Measurements from ENCODE around the gene RAB33A. TPM values are rescaled to one million over a fixed set of nuclear protein-coding genes. Genes with fewer than 3 reads are reported as not detected.

RAB33A gene
- total RNA-seq, 1 donor from 2014 or later = 18.5 TPM

DNA sequence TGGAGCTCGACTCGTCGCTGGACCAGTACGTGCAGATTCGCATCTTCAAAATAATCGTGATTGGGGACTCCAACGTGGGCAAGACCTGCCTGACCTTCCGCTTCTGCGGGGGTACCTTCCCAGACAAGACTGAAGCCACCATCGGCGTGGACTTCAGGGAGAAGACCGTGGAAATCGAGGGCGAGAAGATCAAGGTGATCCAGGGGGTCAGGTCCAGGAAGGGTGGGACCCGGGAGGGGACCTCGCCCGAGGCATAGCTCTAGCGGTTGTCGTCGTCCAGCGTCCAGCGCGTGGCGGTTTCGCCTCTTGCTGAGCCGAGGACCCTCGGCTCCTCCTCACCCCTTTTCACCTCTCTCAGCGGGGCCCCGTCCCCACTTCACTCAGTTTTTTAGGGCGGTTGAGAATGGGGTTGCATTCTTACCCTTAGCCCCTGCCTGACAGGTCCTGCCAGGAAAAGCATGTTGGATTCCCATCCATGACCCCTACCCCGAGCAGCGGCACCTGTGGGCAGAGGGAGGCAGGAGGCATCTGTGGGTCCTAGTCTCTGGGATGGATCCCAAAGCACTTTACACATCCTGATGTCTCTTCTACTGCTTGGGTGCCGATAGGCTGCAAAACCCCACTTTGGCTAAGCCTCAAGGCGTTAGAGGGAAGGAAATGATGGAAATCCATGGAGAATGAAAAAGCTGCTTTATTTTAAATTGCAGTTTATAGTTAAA is 524 bp downstream of the RAB33A start:
- Mint-ChIP-seq H3K27me3 (ENCODE audit: low read depth) (no peaks in the 10 kb centered on the region), H3K9me3 (no peaks in the 10 kb centered on the region), H3K4me1 (peaks cover 49% of the 10 kb centered on the region), H3K36me3 (ENCODE audit: low read depth) (peaks cover 2% of the 10 kb centered on the region), H3K27ac (ENCODE audit: unreplicated experiment) (peak overlapping the region; percentile 88), H3K4me3 (peak overlapping the region; percentile 97)
- no peak for DNase-seq (ENCODE audit: low read depth, low spot score)
- TF ChIP-seq CTCF (conservative IDR thresholded peaks at IDR 0.05) = no peak

DNA sequence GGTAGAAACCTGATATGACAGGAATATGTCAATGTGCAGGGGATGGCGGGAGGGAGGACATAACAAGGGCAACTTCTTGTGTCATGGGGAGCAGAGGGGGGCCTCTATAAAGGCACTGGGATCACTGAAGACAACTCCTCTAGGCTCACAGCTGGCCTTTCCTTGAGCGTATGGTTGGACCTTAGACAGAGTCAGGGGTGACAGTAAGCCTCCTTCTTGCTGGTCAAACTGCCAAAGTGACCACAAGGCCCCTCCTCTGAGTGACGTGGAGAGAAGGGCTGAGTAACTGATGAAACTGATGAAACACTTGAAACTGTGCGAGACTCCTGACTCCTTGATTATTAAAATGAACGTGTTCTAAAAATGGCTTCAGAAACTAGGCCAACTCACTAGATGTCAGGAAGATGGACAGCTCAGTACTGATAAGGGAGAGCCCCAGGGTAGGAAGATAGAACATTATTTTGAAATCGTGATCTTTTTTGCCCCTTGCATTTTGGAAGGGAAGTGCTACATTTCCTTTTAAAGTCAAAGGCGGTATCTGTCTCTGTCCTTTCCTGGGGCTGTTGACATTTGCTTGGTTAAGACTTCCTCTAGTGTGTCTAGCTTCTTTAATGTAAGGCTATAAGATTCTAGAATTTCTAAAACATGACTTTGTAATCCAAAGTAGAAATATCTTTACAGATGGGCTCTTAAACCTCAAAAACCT is 1.6 kb downstream of the RAB33A start:
- Mint-ChIP-seq H3K36me3 (ENCODE audit: low read depth) (peaks cover 8% of the 10 kb centered on the region), H3K27ac (ENCODE audit: unreplicated experiment) (peak overlapping the region; percentile 83), H3K9me3 (no peaks in the 10 kb centered on the region), H3K4me3 (peak overlapping the region; percentile 97), H3K27me3 (ENCODE audit: low read depth) (no peaks in the 10 kb centered on the region), H3K4me1 (peaks cover 54% of the 10 kb centered on the region)
- TF ChIP-seq CTCF (conservative IDR thresholded peaks at IDR 0.05) = no peak
- no peak for DNase-seq (ENCODE audit: low read depth, low spot score)

DNA sequence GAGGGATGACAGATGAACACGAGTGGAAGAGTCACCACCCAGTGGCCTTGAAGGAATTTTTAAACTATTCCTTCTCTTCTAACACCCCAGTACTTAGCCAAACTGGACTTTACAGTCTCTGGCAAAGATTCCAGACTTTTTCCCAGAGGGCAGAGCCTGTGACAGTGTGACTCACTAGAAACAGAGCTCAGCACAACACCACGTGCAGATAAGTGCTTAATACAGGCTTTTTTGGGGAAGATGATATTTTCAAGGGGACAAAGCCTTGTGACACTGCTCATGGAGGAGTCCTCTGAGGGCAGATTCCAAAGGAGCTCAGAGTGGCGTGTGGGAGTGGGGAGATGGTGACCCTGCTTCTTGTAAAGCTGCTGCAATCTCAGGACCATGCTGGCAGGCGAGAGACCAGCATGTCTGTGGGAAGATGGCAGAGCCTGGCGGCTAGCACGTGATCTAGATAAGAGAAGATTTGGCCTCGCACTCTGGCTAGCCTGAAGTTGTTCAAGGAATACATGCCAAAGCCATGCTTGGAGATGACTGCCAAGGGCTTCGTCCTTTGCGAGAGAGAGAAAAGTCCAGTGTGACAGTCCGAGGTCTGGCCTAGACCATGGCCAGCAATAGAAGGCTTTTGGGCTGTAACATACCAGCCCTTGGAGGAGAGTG is 2.4 kb downstream of the RAB33A start:
- Mint-ChIP-seq H3K4me3 (peak overlapping the region; percentile 97), H3K36me3 (ENCODE audit: low read depth) (peaks cover 8% of the 10 kb centered on the region), H3K27me3 (ENCODE audit: low read depth) (no peaks in the 10 kb centered on the region), H3K9me3 (no peaks in the 10 kb centered on the region), H3K27ac (ENCODE audit: unreplicated experiment) (no peak overlapping the region), H3K4me1 (peaks cover 54% of the 10 kb centered on the region)
- no peak for TF ChIP-seq CTCF (conservative IDR thresholded peaks at IDR 0.05)
- no peak for DNase-seq (ENCODE audit: low read depth, low spot score)

DNA sequence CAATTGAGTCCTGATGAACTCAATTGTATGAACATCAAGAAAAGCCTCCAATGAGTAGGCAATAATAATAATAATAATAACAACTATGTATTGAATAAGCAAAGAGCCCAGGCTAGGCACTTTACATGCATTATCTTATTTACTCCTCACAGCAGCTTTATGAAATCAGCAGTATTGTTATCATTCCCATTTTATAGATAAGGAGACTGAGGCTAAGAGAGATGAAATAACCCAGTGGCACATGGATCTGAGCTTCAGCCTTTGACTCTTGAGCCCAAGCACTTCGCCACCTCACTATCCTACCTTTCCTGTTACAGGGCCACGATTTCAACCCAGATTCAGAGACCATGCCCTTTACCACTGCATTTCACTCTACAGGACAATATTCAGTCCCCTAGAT is 3.2 kb downstream of the RAB33A start:
- H3K4me1 Mint-ChIP-seq = peaks cover 58% of the 10 kb centered on the region
- H3K27me3 Mint-ChIP-seq (ENCODE audit: low read depth) = no peaks in the 10 kb centered on the region
- peaks cover 13% of the 10 kb centered on the region for H3K36me3 Mint-ChIP-seq (ENCODE audit: low read depth)
- H3K9me3 Mint-ChIP-seq = no peaks in the 10 kb centered on the region
- peak overlapping the region; percentile 20 for H3K27ac Mint-ChIP-seq (ENCODE audit: unreplicated experiment)
- no peak for DNase-seq (ENCODE audit: low read depth, low spot score)
- H3K4me3 Mint-ChIP-seq = no peak overlapping the region
- no peak for TF ChIP-seq CTCF (conservative IDR thresholded peaks at IDR 0.05)

GRCh38 chrX:130176354-130176776 is 4.6 kb downstream of the RAB33A start:
- H3K27ac Mint-ChIP-seq (ENCODE audit: unreplicated experiment) = peak overlapping the region; percentile 91
- no peaks in the 10 kb centered on the region for H3K9me3 Mint-ChIP-seq

More at GRCh38 chrX:130176354-130176776, 4.6 kb downstream of the RAB33A start:
- Mint-ChIP-seq H3K4me3 (peak overlapping the region; percentile 77), H3K4me1 (peaks cover 48% of the 10 kb centered on the region), H3K27me3 (ENCODE audit: low read depth) (no peaks in the 10 kb centered on the region), H3K36me3 (ENCODE audit: low read depth) (peaks cover 13% of the 10 kb centered on the region)
- no peak for TF ChIP-seq CTCF (conservative IDR thresholded peaks at IDR 0.05)
- DNase-seq (ENCODE audit: low read depth, low spot score) = no peak
